NOMO-1 treated with dmso at 0.1 percent for 144 hours (cell line): ENCODE results near the gene SLCO2B1.
"Not testable (repeated sequence)": the region's sequence is repeated elsewhere in the genome, so short reads cannot be mapped to it uniquely, and the experiment has no call there.

ENCODE experiments used
- DNase-seq: peaks from one replicate; lab custom pipeline; 2025; ENCODE audit not compliant: unreplicated experiment; lab: John Stamatoyannopoulos, UW

SLCO2B1 gene

GRCh38 chr11:75150879-75151278 lies at the start of gene SLCO2B1:
SLCO2B1 (plus strand) TSS chr11:75151107; CDS start chr11:75151382, 275 bp downstream.
- DNase-seq = no peak

GRCh38 chr11:75101424-75102128 lies 49.3 kb upstream of the SLCO2B1 start:
- no peak for DNase-seq

- DNase-seq = no peak
Measured at GRCh38 chr11:75103380-75104026, 47.4 kb upstream of the SLCO2B1 start.

GRCh38 chr11:75105462-75105925 lies 45.4 kb upstream of the SLCO2B1 start:
- no peak for DNase-seq

GRCh38 chr11:75105967-75106681 lies 44.8 kb upstream of the SLCO2B1 start:
- DNase-seq = not testable (repeated sequence)

- DNase-seq = no peak
Measured at GRCh38 chr11:75107187-75107586, 43.7 kb upstream of the SLCO2B1 start.

GRCh38 chr11:75112200-75112599 lies 38.7 kb upstream of the SLCO2B1 start:
- DNase-seq = no peak

- no peak for DNase-seq
Measured at GRCh38 chr11:75113030-75113429, 37.9 kb upstream of the SLCO2B1 start.

- no peak for DNase-seq
Measured at GRCh38 chr11:75114465-75114864, 36.4 kb upstream of the SLCO2B1 start.

GRCh38 chr11:75118577-75118976 lies 32.3 kb upstream of the SLCO2B1 start:
- DNase-seq = no peak

- no peak for DNase-seq
Measured at GRCh38 chr11:75126564-75126963, 24.3 kb upstream of the SLCO2B1 start.

- DNase-seq = no peak
Measured at GRCh38 chr11:75132080-75132479, 18.8 kb upstream of the SLCO2B1 start.

- no peak for DNase-seq
Measured at GRCh38 chr11:75133976-75134375, 16.9 kb upstream of the SLCO2B1 start.

- no peak for DNase-seq
Measured at GRCh38 chr11:75135021-75135650, 15.8 kb upstream of the SLCO2B1 start.

GRCh38 chr11:75135651-75136050 lies 15.3 kb upstream of the SLCO2B1 start:
- no peak for DNase-seq

GRCh38 chr11:75140269-75141138 lies 10.4 kb upstream of the SLCO2B1 start:
- no peak for DNase-seq

- DNase-seq = no peak
Measured at GRCh38 chr11:75141166-75141565, 9.7 kb upstream of the SLCO2B1 start.

- peak; percentile 91 for DNase-seq
Measured at GRCh38 chr11:75142714-75143419, 8.0 kb upstream of the SLCO2B1 start.

GRCh38 chr11:75143420-75143731 lies 7.5 kb upstream of the SLCO2B1 start:
- no peak for DNase-seq

GRCh38 chr11:75144716-75145014 lies 6.2 kb upstream of the SLCO2B1 start:
- no peak for DNase-seq
